OCI-LY3 (cell line): Measurements from ENCODE around the gene CAP2.

ENCODE experiments used
- CTCF ChIP-seq: fragments of 200-600, 300-600 bp; sonication (generic); IDR thresholded peaks from 2 replicates; pipeline ENCODE4 v1.5.1; 2014; ENCODE audit warnings: antibody characterized with exemption, low read length, low read depth
- EZH2phosphoT487 ChIP-seq: fragments of 200-600 bp; shearing (Covaris generic); IDR thresholded peaks from 2 replicates; pipeline ENCODE4 v1.6.1; 2018; ENCODE audit warnings: antibody characterized with exemption, mixed run types, low read depth

- TF ChIP-seq CTCF, result no peak
- TF ChIP-seq EZH2phosphoT487, result no peak
These were observed 21.9 kb downstream of the CAP2 start for GRCh38 chr6:17415321-17415720.
